NCI-H82 treated with DMSO at 0.1 percent for 48 hours (cell line): ENCODE data around the gene FBLN7.

Source experiments
- DNase-seq: peaks from one replicate; lab custom pipeline; 2025; ENCODE audit not compliant: unreplicated experiment; lab: John Stamatoyannopoulos, UW

Gene FBLN7

GRCh38 chr2:112155331-112156151 lies 17.4 kb downstream of the FBLN7 start:
- DNase-seq, result no peak

GRCh38 chr2:112156152-112156986 lies 18.2 kb downstream of the FBLN7 start:
- DNase-seq, result no peak

DNA sequence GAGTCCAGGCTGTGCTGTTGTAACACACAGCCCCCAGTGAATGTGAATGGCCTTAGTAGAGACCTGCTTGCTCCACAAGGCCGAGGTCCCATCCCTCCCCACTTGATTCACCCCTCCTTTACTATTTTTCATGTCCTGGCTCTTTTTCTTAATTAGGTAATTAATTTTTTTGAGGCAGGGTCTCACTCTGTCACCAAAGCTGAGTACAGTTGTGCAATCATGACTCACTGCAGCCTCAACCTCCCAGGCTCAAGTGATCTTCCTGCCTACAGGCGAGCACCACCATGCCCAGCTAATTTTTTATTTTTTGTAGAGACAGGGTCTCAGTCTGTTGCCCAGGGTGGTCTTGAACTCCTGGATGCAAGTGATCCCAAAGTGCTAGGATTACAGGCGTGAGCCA lies 19.3 kb downstream of the FBLN7 start:
- DNase-seq, result no peak

DNA sequence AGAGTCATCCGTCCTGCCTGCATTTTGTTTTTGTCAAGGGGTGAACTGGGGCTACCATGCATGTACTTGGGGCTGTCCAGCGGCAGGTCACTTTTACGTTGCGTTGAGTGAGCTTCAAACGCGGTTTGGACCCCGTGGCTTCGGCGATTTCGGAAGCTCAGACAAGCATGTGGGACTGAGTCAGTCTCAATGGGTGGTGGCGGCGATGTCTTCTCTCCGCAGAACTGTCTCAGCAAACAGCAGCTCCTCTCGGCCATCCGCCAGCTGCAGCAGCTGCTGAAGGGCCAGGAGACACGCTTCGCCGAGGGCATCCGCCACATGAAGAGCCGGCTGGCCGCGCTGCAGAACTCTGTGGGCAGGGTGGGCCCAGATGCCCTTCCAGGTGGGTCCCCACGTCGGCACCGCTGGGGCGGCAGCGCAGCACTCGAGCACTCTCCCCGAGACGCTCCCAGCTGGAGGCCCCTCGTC lies 21.3 kb downstream of the FBLN7 start:
- no peak for DNase-seq

DNA sequence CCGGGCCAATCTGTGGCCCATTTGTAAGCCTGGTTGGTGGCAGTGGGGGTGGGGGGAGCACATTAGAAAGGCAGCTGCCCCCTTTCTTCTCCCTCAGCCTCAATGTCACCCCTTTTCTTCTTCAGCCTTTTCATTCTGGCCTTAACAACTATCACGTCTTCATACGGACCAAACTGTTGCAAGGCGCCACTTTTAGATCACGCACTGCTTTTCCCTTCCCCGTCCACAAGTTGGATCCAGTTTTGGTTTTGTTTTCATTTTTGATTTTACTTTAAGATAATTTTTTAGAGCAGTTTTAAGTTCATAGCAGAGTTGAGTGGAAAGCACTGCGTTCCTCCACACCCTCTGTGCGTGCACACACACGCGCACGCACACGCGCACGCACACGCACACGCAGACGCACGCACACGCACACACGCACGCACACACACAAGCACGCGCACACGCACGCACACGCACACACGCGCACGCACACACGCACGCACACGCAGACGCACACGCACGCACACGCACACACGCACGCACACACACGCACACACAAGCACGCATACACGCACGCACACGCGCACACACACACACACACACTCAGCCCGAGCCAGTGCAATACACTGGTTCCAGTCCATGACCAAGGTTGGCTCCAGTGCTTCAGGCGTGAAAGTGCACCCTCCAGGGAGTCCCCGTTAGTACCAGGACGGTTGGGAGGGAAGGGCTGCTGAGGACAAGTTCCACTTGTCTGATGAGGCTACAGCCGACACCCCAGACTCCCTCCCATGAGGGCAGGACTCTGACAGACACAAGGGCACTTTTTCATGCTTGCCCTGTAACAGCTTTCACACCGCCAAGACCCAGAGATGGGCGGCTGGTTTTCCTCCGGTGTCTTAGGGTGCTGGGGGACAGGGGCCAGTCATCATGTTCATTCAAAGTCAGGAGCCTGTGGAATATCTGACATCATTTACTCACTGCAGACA lies 22.4 kb downstream of the FBLN7 start:
- DNase-seq, result no peak

DNA sequence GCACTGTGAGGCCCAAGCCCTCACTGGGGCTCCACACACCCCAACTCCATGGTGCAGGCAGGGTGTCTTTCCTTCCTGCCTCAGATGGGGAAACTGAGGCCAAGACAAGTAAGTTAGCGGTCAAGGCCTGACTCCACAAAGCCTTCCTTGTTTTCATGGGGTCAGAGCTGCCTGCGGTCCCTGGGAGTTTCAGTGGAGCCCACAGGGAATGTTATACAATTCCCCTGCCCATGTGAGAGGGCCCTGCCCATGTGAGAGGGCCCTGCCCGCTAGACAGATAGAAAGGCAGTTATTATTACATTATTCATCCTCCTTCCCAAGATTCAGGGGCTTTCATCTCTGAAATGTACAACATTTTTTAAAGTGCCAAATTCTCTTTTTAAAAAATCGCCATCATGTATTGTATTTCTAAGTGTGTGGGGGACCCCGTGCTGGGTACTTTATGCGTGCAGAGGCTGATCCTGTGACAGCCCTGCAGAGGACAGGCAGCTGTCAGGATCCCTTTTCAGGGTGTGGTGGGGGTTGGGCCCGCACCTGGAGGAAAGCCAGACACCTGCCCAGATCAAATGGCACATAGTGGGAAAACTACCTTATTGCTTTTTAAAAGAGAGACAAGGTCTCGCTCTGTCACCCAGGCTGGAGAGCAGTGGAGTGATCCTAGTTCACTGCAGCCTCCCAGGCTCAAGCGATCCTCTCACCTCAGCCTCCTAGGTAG lies 23.4 kb downstream of the FBLN7 start:
- no peak for DNase-seq

DNA sequence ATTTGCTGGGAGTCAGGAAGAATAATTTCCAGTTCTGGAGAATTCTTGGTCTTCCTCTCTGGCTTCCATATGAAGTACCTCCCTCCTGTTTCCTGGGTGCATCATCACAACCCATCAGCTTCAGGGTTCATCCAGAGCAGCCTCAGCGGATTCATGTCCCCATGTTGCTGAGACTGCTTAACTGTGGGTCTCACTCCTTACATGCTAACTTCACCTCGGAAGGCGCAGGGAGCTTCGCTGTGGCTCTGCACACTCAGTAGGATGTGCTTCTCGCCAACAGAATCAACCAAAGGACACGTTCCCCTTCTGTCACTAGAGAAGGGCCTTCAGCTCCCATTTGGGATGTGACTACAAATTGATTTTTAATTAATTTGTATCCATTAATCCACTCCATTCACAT lies 24.2 kb downstream of the FBLN7 start:
- no peak for DNase-seq

GRCh38 chr2:112162956-112163355 lies 24.8 kb downstream of the FBLN7 start:
- DNase-seq, result no peak

DNA sequence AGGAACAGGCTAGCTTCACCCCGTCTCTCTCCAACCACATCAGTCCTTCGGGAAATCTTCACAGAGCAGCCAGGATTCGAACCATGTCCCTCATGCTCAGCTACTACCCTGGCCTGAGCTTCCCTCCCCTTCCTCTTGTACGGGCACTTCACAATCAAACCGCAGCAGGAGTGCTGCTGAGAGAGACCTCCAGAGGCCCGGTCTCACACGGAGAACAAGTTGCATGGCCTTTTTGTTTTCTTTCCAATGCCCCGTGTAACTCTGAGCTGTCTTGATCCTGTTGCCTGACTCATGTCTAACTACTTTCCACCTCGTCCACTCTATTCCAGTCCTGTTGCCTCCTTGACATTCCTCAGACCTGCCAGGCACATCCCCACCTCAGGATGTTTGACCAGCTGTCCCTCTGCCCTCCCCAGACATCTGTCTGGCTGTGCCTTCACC lies 25.4 kb downstream of the FBLN7 start:
- no peak for DNase-seq

- no peak for DNase-seq
Measured at GRCh38 chr2:112164876-112165275, 26.7 kb downstream of the FBLN7 start.

- no peak for DNase-seq
Measured at GRCh38 chr2:112165296-112165695, 27.1 kb downstream of the FBLN7 start.

GRCh38 chr2:112166806-112167499 lies 28.8 kb downstream of the FBLN7 start:
- no peak for DNase-seq

GRCh38 chr2:112168422-112169124 lies 30.4 kb downstream of the FBLN7 start:
- no peak for DNase-seq

GRCh38 chr2:112170495-112170894 lies 32.3 kb downstream of the FBLN7 start:
- DNase-seq, result no peak

DNA sequence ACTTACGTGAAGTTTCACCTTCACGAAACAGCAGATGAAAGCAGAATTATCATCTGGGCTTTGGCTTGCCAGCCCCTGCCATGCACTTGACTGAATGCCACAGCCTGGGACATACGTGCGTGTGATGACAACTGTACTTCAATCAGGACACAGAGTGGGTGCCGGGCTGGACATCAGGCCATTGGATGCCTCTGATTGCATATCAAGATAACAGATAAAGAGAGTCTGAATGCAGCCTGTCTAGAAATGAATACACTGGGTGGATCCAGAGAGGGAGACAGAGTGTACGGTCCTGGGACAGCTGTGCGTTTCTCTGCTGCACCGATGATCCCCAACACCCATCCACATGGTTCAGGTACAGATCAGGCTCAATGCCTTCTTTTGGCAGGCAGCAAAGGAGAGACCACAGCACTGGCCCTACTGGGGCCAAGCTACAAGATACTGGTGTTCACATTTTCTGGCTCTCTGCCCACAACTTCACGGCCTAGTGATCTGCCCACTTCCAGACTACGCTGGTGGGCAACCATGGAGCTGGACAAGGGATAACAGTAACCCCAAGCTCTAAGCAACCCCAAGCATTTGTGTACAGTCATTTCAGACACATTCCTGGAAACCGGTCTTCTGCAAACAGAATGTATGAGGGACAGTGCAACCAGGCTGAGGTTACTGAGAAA lies 35.6 kb downstream of the FBLN7 start:
- no peak for DNase-seq

DNA sequence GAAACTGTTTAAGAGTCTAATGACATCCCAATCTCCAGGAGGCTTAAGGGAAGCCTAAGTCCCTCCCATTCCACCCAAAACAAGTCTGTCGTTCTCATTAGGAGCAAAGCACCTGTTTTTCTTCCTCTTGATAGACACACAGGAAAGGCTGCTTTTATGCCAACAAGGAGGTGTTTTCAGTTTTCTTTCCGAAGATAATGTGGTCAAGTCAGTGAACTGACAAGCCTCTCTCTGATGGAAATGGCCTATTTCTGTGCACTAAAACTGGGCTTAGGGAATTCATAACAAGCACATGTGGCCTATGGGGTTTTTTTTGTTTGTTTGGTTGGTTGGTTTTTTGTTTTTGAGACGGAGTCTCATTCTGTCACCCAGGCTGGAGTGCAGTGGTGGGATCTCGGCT lies 36.2 kb downstream of the FBLN7 start:
- no peak for DNase-seq

- no peak for DNase-seq
Measured at GRCh38 chr2:112175333-112175732, 37.1 kb downstream of the FBLN7 start.

DNA sequence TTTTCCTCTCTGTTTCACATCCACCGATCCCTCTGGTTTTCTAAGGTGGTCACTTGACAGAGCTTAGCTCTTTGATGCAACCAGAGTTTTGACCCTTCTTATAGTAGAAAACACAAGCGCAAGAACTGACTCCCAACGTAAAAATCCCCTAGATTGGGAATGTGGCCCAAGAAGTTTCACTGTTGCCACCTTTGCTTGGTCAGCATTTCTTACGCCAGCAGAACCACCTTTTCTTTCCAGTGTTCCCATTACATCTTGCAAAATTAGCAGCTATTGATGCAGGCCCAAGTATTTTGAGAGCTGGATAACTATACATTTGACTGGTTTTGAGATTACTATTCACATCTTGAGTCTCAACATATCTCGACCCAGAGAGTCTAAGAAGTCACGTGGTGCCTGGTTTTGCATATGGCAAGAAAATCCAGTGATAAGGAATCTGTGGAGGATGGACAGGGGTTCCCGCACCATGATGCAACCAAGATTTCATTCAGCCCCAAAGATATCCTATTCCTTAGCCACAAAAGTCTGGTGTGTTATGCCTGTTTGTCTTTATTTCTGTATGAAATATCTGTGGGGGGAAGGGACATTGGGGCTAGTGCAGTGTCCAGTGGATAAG lies 37.9 kb downstream of the FBLN7 start:
- DNase-seq, result no peak
